Osteoblast (primary cell): ENCODE measurements around the gene BCOR. TPM values are rescaled to one million over a fixed set of nuclear protein-coding genes. Genes with fewer than 3 reads are reported as not detected.

Experiments
- DNase-seq: peaks from one replicate; pipeline ENCODE4 v3.0.0; 2011; ENCODE audit warnings: low spot score, mixed read lengths; ENCODE audit not compliant: insufficient read length; ENCODE audit errors: missing footprints
- H2AFZ ChIP-seq: 2 replicates; pipeline ENCODE4 v1.6.0; 2011; ENCODE audit warnings: mild to moderate bottlenecking, low read length
- H3K27ac ChIP-seq: 2 replicates; pipeline ENCODE4 v1.5.1; 2011; ENCODE audit warnings: mild to moderate bottlenecking, low read depth, low read length, moderate library complexity
- H3K27me3 ChIP-seq: 2 replicates; pipeline ENCODE4 v1.6.0; 2012; ENCODE audit warnings: mild to moderate bottlenecking, control low read depth, inconsistent platforms, low read length, moderate library complexity; ENCODE audit not compliant: insufficient read depth
- H3K36me3 ChIP-seq: 2 replicates; pipeline ENCODE4 v1.5.1; 2011; ENCODE audit warnings: mild to moderate bottlenecking, low read length, control low read depth, moderate library complexity; ENCODE audit not compliant: insufficient read depth
- H3K4me1 ChIP-seq: 2 replicates; pipeline ENCODE4 v1.5.1; 2011; ENCODE audit warnings: mild to moderate bottlenecking, low read length, control low read depth, moderate library complexity; ENCODE audit not compliant: insufficient read depth
- H3K4me2 ChIP-seq: 2 replicates; pipeline ENCODE4 v1.6.0; 2011; ENCODE audit warnings: mild to moderate bottlenecking, low read length; ENCODE audit not compliant: insufficient read depth
- H3K4me3 ChIP-seq: fragments of 200-600 bp; sonication (generic); 3 replicates; pipeline ENCODE4 v1.5.1; 2012; ENCODE audit warnings: mild to moderate bottlenecking, low read length, inconsistent platforms; ENCODE audit not compliant: insufficient read depth
- H3K79me2 ChIP-seq: 2 replicates; pipeline ENCODE4 v1.6.0; 2012; ENCODE audit warnings: mild to moderate bottlenecking, low read length, control low read depth, inconsistent platforms; ENCODE audit not compliant: insufficient read depth
- H3K9me3 ChIP-seq: 2 replicates; pipeline ENCODE4 v1.5.1; 2011; ENCODE audit warnings: low read depth, low read length, control low read depth
- H4K20me1 ChIP-seq: 2 replicates; pipeline ENCODE4 v1.6.0; 2012; ENCODE audit warnings: mild to moderate bottlenecking, low read length, control low read depth; ENCODE audit not compliant: insufficient read depth
- total RNA-seq: library from RNA; depleted of rRNA; stranded (reverse); fragments of >200 nt; gene quantifications from 2 replicates; pipeline ENCODE4 v1.2.3, GENCODE V29; 2012
- TF ChIP-seq, protein P1 (sequence below): IDR thresholded peaks from 2 replicates; pipeline ENCODE4 v1.5.1; 2011; ENCODE audit warnings: mild to moderate bottlenecking, low read depth, low read length, moderate library complexity; ENCODE audit errors: extremely low read depth

BCOR gene
- total RNA-seq, 1 donor = 14.8 TPM

DNA sequence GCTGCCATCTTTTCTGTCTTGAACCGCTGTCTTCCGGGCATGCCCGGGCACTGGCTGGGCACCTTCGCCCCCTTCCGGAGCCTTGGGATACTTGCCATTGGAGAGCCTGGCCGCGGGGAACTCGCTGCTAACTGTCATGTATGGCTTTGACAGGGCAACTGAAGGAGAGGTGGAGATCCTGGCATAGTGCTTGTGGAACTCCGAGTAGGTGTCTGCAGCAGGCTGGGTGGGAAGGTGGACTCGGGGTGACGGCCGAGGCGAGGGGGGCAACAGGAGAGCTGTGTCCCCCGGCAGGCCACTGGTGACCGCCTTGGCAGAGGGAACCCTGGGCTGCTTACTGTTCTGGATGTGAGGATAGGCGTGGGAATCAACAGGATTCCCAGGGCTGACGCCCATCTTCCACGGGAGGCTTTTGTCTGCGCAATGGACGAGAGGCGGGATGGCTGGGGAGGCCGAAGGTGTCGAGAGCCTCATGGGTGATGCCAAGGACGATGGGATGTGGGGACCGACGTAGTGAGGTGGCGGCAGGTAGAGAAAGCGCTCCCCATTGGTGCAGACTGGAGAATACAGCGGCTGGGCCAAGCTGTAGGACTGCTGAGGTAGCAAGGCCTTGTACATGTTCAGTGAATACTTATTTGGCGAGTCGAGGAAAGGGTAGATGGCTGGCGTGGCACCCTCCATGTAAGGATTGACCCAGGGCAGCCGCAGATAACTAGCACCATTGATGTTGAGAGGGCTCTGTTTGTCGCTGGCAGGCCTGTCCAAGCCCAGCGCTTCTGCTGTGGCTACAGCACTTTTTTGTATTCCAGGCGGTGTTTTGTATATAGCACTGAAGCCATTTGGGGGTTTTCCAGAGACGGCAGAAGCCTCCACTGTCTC lies 23.4 kb downstream of the BCOR start:
- no peak overlapping the region for H3K4me2 ChIP-seq
- H3K9me3 ChIP-seq = no peaks in the 10 kb centered on the region
- peaks cover 22% of the 10 kb centered on the region for H4K20me1 ChIP-seq
- no peak overlapping the region for H2AFZ ChIP-seq
- TF ChIP-seq, protein P1, sequence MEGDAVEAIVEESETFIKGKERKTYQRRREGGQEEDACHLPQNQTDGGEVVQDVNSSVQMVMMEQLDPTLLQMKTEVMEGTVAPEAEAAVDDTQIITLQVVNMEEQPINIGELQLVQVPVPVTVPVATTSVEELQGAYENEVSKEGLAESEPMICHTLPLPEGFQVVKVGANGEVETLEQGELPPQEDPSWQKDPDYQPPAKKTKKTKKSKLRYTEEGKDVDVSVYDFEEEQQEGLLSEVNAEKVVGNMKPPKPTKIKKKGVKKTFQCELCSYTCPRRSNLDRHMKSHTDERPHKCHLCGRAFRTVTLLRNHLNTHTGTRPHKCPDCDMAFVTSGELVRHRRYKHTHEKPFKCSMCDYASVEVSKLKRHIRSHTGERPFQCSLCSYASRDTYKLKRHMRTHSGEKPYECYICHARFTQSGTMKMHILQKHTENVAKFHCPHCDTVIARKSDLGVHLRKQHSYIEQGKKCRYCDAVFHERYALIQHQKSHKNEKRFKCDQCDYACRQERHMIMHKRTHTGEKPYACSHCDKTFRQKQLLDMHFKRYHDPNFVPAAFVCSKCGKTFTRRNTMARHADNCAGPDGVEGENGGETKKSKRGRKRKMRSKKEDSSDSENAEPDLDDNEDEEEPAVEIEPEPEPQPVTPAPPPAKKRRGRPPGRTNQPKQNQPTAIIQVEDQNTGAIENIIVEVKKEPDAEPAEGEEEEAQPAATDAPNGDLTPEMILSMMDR = no peak
- peaks cover 4% of the 10 kb centered on the region for H3K4me1 ChIP-seq
- peaks cover 36% of the 10 kb centered on the region for H3K36me3 ChIP-seq
- no peak for DNase-seq
- H3K27ac ChIP-seq = no peak overlapping the region
- peaks cover 9% of the 10 kb centered on the region for H3K27me3 ChIP-seq
- H3K4me3 ChIP-seq = no peak overlapping the region
- H3K79me2 ChIP-seq = peaks cover 26% of the 10 kb centered on the region

- Histone ChIP-seq H3K79me2 (peaks cover 24% of the 10 kb centered on the region), H3K4me1 (peaks cover 4% of the 10 kb centered on the region), H3K27ac (no peak overlapping the region), H3K9me3 (no peaks in the 10 kb centered on the region), H3K27me3 (peaks cover 7% of the 10 kb centered on the region), H3K4me3 (no peak overlapping the region), H4K20me1 (peaks cover 19% of the 10 kb centered on the region), H3K4me2 (no peak overlapping the region), H2AFZ (no peak overlapping the region), H3K36me3 (peaks cover 36% of the 10 kb centered on the region)
- TF ChIP-seq, protein P1 = no peak
- no peak for DNase-seq
These were observed 24.2 kb downstream of the BCOR start for GRCh38 chrX:40073439-40074054.

DNA sequence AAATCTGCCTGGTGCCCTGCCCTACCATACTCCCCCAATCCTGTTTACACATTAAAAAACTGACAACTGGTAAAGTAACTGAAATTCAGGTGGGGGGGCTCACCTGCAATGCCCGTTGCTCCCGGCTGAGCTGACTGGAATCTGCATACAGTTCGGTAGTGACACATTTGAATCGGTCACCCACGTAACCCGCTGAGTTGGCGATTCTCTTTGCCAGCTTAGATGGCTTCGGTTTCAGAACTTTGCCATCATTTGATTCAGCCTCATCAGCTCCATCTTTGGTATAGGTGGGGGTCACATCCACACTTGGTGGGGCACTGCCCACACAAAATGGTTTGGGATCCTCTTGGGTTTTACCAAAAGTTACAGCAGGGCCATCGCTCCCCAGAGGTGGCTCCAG lies 25.5 kb downstream of the BCOR start:
- H3K79me2 ChIP-seq = peaks cover 29% of the 10 kb centered on the region
- H3K36me3 ChIP-seq = peaks cover 36% of the 10 kb centered on the region
- H3K27ac ChIP-seq = no peak overlapping the region
- TF ChIP-seq, protein P1 = no peak
- no peaks in the 10 kb centered on the region for H3K9me3 ChIP-seq
- H2AFZ ChIP-seq = no peak overlapping the region
- DNase-seq = no peak
- H3K4me3 ChIP-seq = no peak overlapping the region
- peaks cover 4% of the 10 kb centered on the region for H3K4me1 ChIP-seq
- H3K4me2 ChIP-seq = no peak overlapping the region
- no peaks in the 10 kb centered on the region for H3K27me3 ChIP-seq
- peaks cover 26% of the 10 kb centered on the region for H4K20me1 ChIP-seq

DNA sequence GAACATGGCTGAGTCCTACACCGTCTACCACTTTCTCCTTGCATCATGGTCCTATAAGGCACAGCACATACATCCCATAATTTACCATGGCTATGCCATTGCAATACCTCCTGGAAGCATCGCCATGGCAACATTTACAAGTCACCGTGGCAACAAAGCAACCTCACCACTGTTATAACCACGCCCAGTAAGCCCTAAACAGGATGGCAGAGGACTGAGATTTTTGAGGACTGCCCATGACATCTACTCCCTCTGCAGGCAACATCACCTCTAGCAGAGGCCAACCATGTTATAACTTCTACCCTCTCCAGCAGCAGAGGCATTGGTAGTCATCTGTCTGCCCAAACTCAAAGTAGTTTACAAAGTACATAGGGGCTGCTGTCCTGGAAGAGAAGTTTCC lies 29.7 kb downstream of the BCOR start:
- H2AFZ ChIP-seq = no peak overlapping the region
- no peaks in the 10 kb centered on the region for H3K4me1 ChIP-seq
- TF ChIP-seq, protein P1 = no peak
- H3K9me3 ChIP-seq = no peaks in the 10 kb centered on the region
- H3K27me3 ChIP-seq = no peaks in the 10 kb centered on the region
- H4K20me1 ChIP-seq = peaks cover 28% of the 10 kb centered on the region
- no peak overlapping the region for H3K4me2 ChIP-seq
- H3K27ac ChIP-seq = no peak overlapping the region
- DNase-seq = no peak
- peaks cover 17% of the 10 kb centered on the region for H3K36me3 ChIP-seq
- peaks cover 30% of the 10 kb centered on the region for H3K79me2 ChIP-seq
- no peak overlapping the region for H3K4me3 ChIP-seq
